Stimulated activated memory B cell treated with anti-CD40 and anti-IgM and Interleukin-4, amounts not matched to agents 10 μg/mL and 1 μg/mL and 100 μg/mL, for 72 hours (primary cell): ENCODE results near the gene SLC25A29.

Experiments
- ATAC-seq: fragments of 150-1000 bp; cut with Tn5 transposase; 2 replicates; pipeline ENCODE4 v1.10.0; 2021
- H3K27ac Mint-ChIP-seq: one replicate; pipeline ENCODE4 v1.8.0; 2022; ENCODE audit warnings: mild to moderate bottlenecking, mixed read lengths
- H3K27me3 Mint-ChIP-seq: one replicate; pipeline ENCODE4 v1.8.0; 2022; ENCODE audit warnings: mixed read lengths
- H3K36me3 Mint-ChIP-seq: one replicate; pipeline ENCODE4 v1.8.0; 2022; ENCODE audit warnings: mixed read lengths
- H3K4me1 Mint-ChIP-seq: one replicate; pipeline ENCODE4 v1.8.0; 2022; ENCODE audit warnings: mixed read lengths
- H3K4me3 Mint-ChIP-seq: one replicate; pipeline ENCODE4 v1.8.0; 2022; ENCODE audit warnings: mild to moderate bottlenecking, moderate library complexity, mixed read lengths
- H3K9me3 Mint-ChIP-seq: one replicate; pipeline ENCODE4 v1.8.0; 2022; ENCODE audit warnings: mixed read lengths

Gene SLC25A29

DNA sequence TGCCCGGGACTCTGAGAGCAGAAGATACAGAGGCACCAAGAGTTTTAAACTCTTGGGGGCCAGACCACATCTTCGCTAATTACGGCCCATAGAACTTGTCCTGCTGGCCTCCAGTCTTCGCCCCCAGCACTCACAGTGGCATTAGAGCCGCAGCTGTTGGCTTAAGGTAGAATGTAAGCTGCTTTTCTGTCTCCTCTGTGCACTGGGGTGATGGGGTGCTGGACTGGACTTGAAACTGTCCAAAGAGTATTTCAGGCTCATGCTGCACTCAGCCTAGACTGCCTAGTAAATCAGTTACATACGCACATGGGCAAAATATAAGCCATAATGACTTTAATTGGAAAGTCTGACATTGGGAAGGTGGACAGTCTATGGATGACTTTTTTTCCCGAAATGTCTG lies 38.3 kb downstream of the SLC25A29 start:
- peaks cover 45% of the 10 kb centered on the region for H3K4me1 Mint-ChIP-seq
- H3K4me3 Mint-ChIP-seq, result no peak overlapping the region
- H3K36me3 Mint-ChIP-seq, result peaks cover 36% of the 10 kb centered on the region
- no peaks in the 10 kb centered on the region for H3K9me3 Mint-ChIP-seq
- ATAC-seq, result no peak
- H3K27ac Mint-ChIP-seq, result no peak overlapping the region
- H3K27me3 Mint-ChIP-seq, result no peaks in the 10 kb centered on the region

GRCh38 chr14:100263141-100263540 lies 43.1 kb downstream of the SLC25A29 start:
- H3K27me3 Mint-ChIP-seq, result no peaks in the 10 kb centered on the region
- peaks cover 50% of the 10 kb centered on the region for H3K36me3 Mint-ChIP-seq
- H3K9me3 Mint-ChIP-seq, result no peaks in the 10 kb centered on the region
- no peak overlapping the region for H3K4me3 Mint-ChIP-seq
- ATAC-seq, result no peak
- peak overlapping the region; percentile 42 for H3K27ac Mint-ChIP-seq
- H3K4me1 Mint-ChIP-seq, result peaks cover 75% of the 10 kb centered on the region

GRCh38 chr14:100262545-100262944 lies 43.7 kb downstream of the SLC25A29 start:
- no peak for ATAC-seq
- H3K9me3 Mint-ChIP-seq, result no peaks in the 10 kb centered on the region
- H3K27me3 Mint-ChIP-seq, result no peaks in the 10 kb centered on the region
- H3K4me3 Mint-ChIP-seq, result no peak overlapping the region
- peaks cover 50% of the 10 kb centered on the region for H3K36me3 Mint-ChIP-seq
- peaks cover 76% of the 10 kb centered on the region for H3K4me1 Mint-ChIP-seq
- H3K27ac Mint-ChIP-seq, result peak overlapping the region; percentile 59

GRCh38 chr14:100261621-100262020 lies 44.6 kb downstream of the SLC25A29 start:
- H3K36me3 Mint-ChIP-seq, result peaks cover 51% of the 10 kb centered on the region
- no peak for ATAC-seq
- H3K27me3 Mint-ChIP-seq, result no peaks in the 10 kb centered on the region
- peaks cover 77% of the 10 kb centered on the region for H3K4me1 Mint-ChIP-seq
- no peak overlapping the region for H3K4me3 Mint-ChIP-seq
- peak overlapping the region; percentile 59 for H3K27ac Mint-ChIP-seq
- peaks cover under 1% of the 10 kb centered on the region for H3K9me3 Mint-ChIP-seq

DNA sequence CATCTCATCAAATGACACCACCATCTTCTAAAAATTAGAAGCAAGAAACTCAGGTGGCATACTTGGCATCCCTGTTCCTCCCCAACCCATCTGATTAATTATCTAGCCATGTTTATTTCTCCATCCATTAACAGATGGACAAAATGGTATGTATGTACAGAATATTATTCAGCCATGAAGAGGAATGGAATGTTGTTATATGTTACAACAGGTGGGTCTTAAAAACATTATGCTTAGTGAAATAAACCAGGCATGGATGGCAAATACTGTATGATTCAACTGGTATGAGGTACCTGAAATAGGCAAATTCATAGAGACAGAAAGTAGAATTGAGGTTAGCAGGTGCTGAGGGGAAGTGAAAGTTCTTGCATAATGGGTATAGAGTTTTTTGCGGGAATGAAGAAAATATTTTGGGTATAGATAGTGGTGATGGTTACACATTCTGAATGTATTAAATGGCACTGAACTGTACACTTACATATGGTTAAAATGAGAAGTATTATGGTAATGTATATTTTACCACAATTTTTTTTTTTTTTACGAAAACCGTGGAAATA lies 49.8 kb downstream of the SLC25A29 start:
- ATAC-seq, result peak; percentile 86
- H3K4me1 Mint-ChIP-seq, result peaks cover 75% of the 10 kb centered on the region
- peak overlapping the region; percentile 38 for H3K27ac Mint-ChIP-seq
- H3K36me3 Mint-ChIP-seq, result peaks cover 24% of the 10 kb centered on the region
- H3K27me3 Mint-ChIP-seq, result no peaks in the 10 kb centered on the region
- peak overlapping the region; percentile 11 for H3K4me3 Mint-ChIP-seq
- H3K9me3 Mint-ChIP-seq, result peaks cover 5% of the 10 kb centered on the region

DNA sequence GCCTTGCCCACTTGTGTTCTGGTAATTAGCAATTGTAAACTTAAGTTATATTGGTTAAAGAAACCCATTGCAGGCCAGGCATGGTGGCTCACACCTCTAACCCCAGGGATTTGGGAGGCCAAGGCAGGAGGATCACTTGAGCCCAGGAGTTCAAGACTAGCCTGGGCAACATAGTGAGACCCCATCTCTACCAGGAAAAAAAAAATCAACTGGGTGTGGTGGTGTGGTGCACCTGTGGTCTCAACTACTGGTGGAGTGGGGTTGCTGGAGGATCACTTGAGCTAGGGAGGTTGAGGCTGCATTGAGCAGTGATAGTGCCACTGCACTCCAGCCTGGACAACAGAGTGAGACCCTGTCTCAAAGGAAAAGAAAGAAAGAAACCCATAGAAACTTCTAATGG lies 53.6 kb downstream of the SLC25A29 start:
- ATAC-seq, result no peak
- Mint-ChIP-seq H3K36me3 (peaks cover 16% of the 10 kb centered on the region), H3K27me3 (no peaks in the 10 kb centered on the region), H3K9me3 (peaks cover 5% of the 10 kb centered on the region), H3K27ac (peak overlapping the region; percentile 27), H3K4me1 (peaks cover 68% of the 10 kb centered on the region), H3K4me3 (no peak overlapping the region)

DNA sequence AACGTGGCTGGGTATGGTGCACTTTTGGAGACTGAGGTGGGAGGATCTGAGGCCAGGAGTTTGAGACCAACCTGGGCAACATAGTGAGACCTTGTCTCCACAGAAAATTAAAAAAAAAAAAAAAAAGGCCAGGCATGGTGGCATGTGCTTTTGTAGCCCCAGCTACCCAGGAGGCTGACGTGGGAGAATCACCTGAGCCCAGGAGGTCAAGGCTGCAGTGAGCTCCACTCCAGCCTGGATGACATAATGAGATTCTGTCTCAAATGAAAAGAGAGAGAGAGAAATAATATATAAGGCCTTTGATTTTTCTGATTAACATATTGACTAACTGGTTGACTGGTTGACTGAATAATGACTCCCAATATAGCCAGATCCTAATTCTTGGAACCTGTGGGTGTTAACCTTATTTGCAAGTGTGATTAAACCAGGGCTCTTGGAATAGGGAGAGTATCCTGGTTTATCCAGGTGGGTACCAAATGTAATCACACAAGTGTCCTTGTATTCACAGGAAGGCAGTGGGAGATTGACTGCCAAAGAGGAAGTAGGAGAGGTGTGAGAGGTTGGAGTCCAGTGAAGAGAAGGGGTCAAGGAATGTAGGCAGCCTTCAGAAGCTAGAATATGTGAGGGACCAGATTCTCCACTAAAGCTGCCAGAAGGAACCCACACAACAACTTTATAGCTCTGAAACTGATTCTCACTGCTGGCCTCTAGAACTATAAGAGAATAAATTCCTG lies 55.3 kb downstream of the SLC25A29 start:
- peaks cover 3% of the 10 kb centered on the region for H3K36me3 Mint-ChIP-seq
- no peaks in the 10 kb centered on the region for H3K27me3 Mint-ChIP-seq
- H3K4me1 Mint-ChIP-seq, result peaks cover 69% of the 10 kb centered on the region
- ATAC-seq, result no peak
- H3K4me3 Mint-ChIP-seq, result no peak overlapping the region
- no peak overlapping the region for H3K27ac Mint-ChIP-seq
- H3K9me3 Mint-ChIP-seq, result no peaks in the 10 kb centered on the region

DNA sequence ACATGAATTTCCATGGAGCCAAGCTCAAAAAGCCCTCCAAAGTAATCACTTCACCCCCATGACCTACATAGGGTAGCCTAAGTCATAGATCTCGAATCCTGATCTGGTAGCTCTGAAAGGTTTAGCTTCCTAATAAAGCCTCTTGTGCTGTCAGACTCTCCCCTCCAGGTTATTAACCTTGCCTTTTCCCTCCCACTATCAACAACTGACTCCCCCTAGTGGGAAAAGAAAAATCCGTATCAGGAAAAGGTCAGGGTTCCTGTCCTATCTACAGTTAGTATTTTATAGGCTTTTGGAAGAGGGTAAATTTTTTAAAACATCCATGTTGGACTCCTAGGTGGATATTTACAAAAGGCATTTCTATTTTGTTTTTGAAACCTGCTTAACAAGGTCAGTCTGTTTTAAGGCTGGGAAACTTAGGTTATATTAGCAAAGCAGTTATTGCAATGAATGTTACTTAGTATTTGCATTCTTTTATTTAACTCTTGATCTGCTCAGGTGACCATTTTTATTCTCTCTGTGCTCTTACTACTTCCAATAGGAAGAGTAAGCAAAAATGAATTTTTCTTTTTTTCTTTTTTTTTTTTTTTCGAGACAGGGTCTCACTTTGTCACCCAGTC lies 59.3 kb downstream of the SLC25A29 start:
- no peak for ATAC-seq
- H3K4me3 Mint-ChIP-seq, result no peak overlapping the region
- no peaks in the 10 kb centered on the region for H3K9me3 Mint-ChIP-seq
- no peaks in the 10 kb centered on the region for H3K27me3 Mint-ChIP-seq
- H3K36me3 Mint-ChIP-seq, result peaks cover 16% of the 10 kb centered on the region
- peak overlapping the region; percentile 76 for H3K27ac Mint-ChIP-seq
- peaks cover 75% of the 10 kb centered on the region for H3K4me1 Mint-ChIP-seq

- Mint-ChIP-seq H3K4me3 (peak overlapping the region; percentile 91), H3K9me3 (no peaks in the 10 kb centered on the region), H3K4me1 (peaks cover 61% of the 10 kb centered on the region), H3K36me3 (peaks cover 24% of the 10 kb centered on the region), H3K27me3 (no peaks in the 10 kb centered on the region), H3K27ac (peak overlapping the region; percentile 97)
- ATAC-seq, result no peak
Measured at GRCh38 chr14:100243020-100243419, 63.2 kb downstream of the SLC25A29 start.

GRCh38 chr14:100241279-100241678 lies 65.0 kb downstream of the SLC25A29 start:
- H3K27me3 Mint-ChIP-seq, result no peaks in the 10 kb centered on the region
- H3K36me3 Mint-ChIP-seq, result peaks cover 24% of the 10 kb centered on the region
- ATAC-seq, result no peak
- no peaks in the 10 kb centered on the region for H3K9me3 Mint-ChIP-seq
- peak overlapping the region; percentile 91 for H3K4me3 Mint-ChIP-seq
- peaks cover 61% of the 10 kb centered on the region for H3K4me1 Mint-ChIP-seq
- H3K27ac Mint-ChIP-seq, result peak overlapping the region; percentile 97
